ES-I3 (cell line): ENCODE results near the gene IFNAR2.
A peak's percentile ranks its signal among the peaks of the same experiment; 100 is the strongest.

Source experiments
- H3K36me3 ChIP-seq: 2 replicates; pipeline ENCODE4 v1.6.1; 2013; ENCODE audit warnings: mild to moderate bottlenecking, low read length, control low read depth, moderate library complexity; ENCODE audit not compliant: insufficient read depth
- H3K4me1 ChIP-seq: 2 replicates; pipeline ENCODE4 v1.6.1; 2013; ENCODE audit warnings: mild to moderate bottlenecking, control low read depth, low read length; ENCODE audit not compliant: insufficient read depth
- H3K9ac ChIP-seq: 2 replicates; pipeline ENCODE4 v1.6.1; 2013; ENCODE audit warnings: low read depth, mild to moderate bottlenecking, low read length, moderate library complexity
- H3K9me3 ChIP-seq: 2 replicates; pipeline ENCODE4 v1.6.1; 2013; ENCODE audit warnings: mild to moderate bottlenecking, low read length, moderate library complexity; ENCODE audit not compliant: control insufficient read depth, insufficient read depth

IFNAR2 gene

GRCh38 chr21:33259995-33260394 lies 30.3 kb downstream of the IFNAR2 start:
- no peak overlapping the region for H3K9ac ChIP-seq
- H3K36me3 ChIP-seq = peaks cover 4% of the 10 kb centered on the region; the same call in 1 of the 2 replicates
- H3K4me1 ChIP-seq = peaks cover 3% of the 10 kb centered on the region; the same call in 1 of the 2 replicates
- H3K9me3 ChIP-seq = no peaks in the 10 kb centered on the region

GRCh38 chr21:33261635-33262034 lies 31.9 kb downstream of the IFNAR2 start:
- Histone ChIP-seq H3K36me3 (no peaks in the 10 kb centered on the region), H3K4me1 (peaks cover 3% of the 10 kb centered on the region; the same call in 1 of the 2 replicates), H3K9ac (no peak overlapping the region), H3K9me3 (no peaks in the 10 kb centered on the region)

GRCh38 chr21:33262921-33263320 lies 33.2 kb downstream of the IFNAR2 start:
- H3K4me1 ChIP-seq = peaks cover 3% of the 10 kb centered on the region; the same call in 1 of the 2 replicates
- H3K9me3 ChIP-seq = no peaks in the 10 kb centered on the region
- no peak overlapping the region for H3K9ac ChIP-seq
- H3K36me3 ChIP-seq = no peaks in the 10 kb centered on the region

GRCh38 chr21:33264561-33264960 lies 34.8 kb downstream of the IFNAR2 start:
- H3K36me3 ChIP-seq = no peaks in the 10 kb centered on the region
- H3K4me1 ChIP-seq = peaks cover 3% of the 10 kb centered on the region; the same call in 1 of the 2 replicates
- peak overlapping the region; percentile 5; the same call in 1 of the 2 replicates for H3K9ac ChIP-seq
- no peaks in the 10 kb centered on the region for H3K9me3 ChIP-seq

- Histone ChIP-seq H3K9ac (peak overlapping the region; percentile 68; the same call in 1 of the 2 replicates), H3K4me1 (peaks cover 3% of the 10 kb centered on the region; the same call in 1 of the 2 replicates), H3K36me3 (no peaks in the 10 kb centered on the region)
Observed at GRCh38 chr21:33265664-33266049, 35.9 kb downstream of the IFNAR2 start.

GRCh38 chr21:33266050-33266788 lies 36.5 kb downstream of the IFNAR2 start, which contains the start of gene IL10RB:
IL10RB (plus strand) TSS chr21:33266367; CDS start chr21:33266466, 99 bp downstream.
- Histone ChIP-seq H3K36me3 (no peaks in the 10 kb centered on the region), H3K4me1 (peaks cover 3% of the 10 kb centered on the region; the same call in 1 of the 2 replicates), H3K9ac (peak within 1 kb of the TSS; percentile 68), H3K9me3 (no peaks in the 10 kb centered on the region)

More at GRCh38 chr21:33265664-33266049, 35.9 kb downstream of the IFNAR2 start:
- H3K9me3 ChIP-seq = no peaks in the 10 kb centered on the region

GRCh38 chr21:33266789-33267135 lies 37.0 kb downstream of the IFNAR2 start:
- H3K36me3 ChIP-seq = no peaks in the 10 kb centered on the region
- H3K9me3 ChIP-seq = no peaks in the 10 kb centered on the region
- peak overlapping the region; percentile 68 for H3K9ac ChIP-seq
- peaks cover 3% of the 10 kb centered on the region; the same call in 1 of the 2 replicates for H3K4me1 ChIP-seq

GRCh38 chr21:33267250-33267649 lies 37.5 kb downstream of the IFNAR2 start:
- Histone ChIP-seq H3K36me3 (no peaks in the 10 kb centered on the region), H3K4me1 (peaks cover 3% of the 10 kb centered on the region; the same call in 1 of the 2 replicates), H3K9ac (peak overlapping the region; percentile 68; the same call in 1 of the 2 replicates), H3K9me3 (no peaks in the 10 kb centered on the region)

- H3K9ac ChIP-seq = no peak overlapping the region
- H3K4me1 ChIP-seq = peaks cover 3% of the 10 kb centered on the region; the same call in 1 of the 2 replicates
- H3K9me3 ChIP-seq = no peaks in the 10 kb centered on the region
- no peaks in the 10 kb centered on the region for H3K36me3 ChIP-seq
Observed at GRCh38 chr21:33268393-33268736, 38.6 kb downstream of the IFNAR2 start.

GRCh38 chr21:33268737-33269441 lies 39.2 kb downstream of the IFNAR2 start:
- peaks cover 3% of the 10 kb centered on the region; the same call in 1 of the 2 replicates for H3K4me1 ChIP-seq
- no peaks in the 10 kb centered on the region for H3K9me3 ChIP-seq
- H3K9ac ChIP-seq = no peak overlapping the region
- H3K36me3 ChIP-seq = no peaks in the 10 kb centered on the region

- no peak overlapping the region for H3K9ac ChIP-seq
- no peaks in the 10 kb centered on the region for H3K4me1 ChIP-seq
- H3K9me3 ChIP-seq = no peaks in the 10 kb centered on the region
- no peaks in the 10 kb centered on the region for H3K36me3 ChIP-seq
Observed at GRCh38 chr21:33270986-33271385, 41.2 kb downstream of the IFNAR2 start.

- Histone ChIP-seq H3K4me1 (no peaks in the 10 kb centered on the region), H3K9ac (no peak overlapping the region), H3K9me3 (no peaks in the 10 kb centered on the region), H3K36me3 (no peaks in the 10 kb centered on the region)
Observed at GRCh38 chr21:33273044-33273443, 43.3 kb downstream of the IFNAR2 start.

- Histone ChIP-seq H3K36me3 (0 out of 2 replicates have a peak, but pooled peaks cover 4% of the 10 kb centered on the region), H3K9me3 (peaks cover 6% of the 10 kb centered on the region), H3K4me1 (no peaks in the 10 kb centered on the region), H3K9ac (no peak overlapping the region)
Observed at GRCh38 chr21:33278721-33279120, 49.0 kb downstream of the IFNAR2 start.

- no peaks in the 10 kb centered on the region for H3K4me1 ChIP-seq
- 0 out of 2 replicates have a peak, but pooled peaks cover 4% of the 10 kb centered on the region for H3K36me3 ChIP-seq
- H3K9ac ChIP-seq = no peak overlapping the region
- H3K9me3 ChIP-seq = peaks cover 6% of the 10 kb centered on the region
Observed at GRCh38 chr21:33279330-33279820, 49.6 kb downstream of the IFNAR2 start.
